K562 (cell line): ENCODE measurements around the gene ZBTB46. TPM values are rescaled to one million over a fixed set of nuclear protein-coding genes. Genes with fewer than 3 reads are reported as not detected.
A peak's percentile ranks its signal among the peaks of the same experiment; 100 is the strongest.

ENCODE experiments used
- GATA2 ChIP-seq: sonication (generic); formaldehyde crosslinking; IDR thresholded peaks from 2 replicates; pipeline ENCODE4 v1.4.0; 2020; ENCODE audit warnings: mild to moderate bottlenecking, missing genetic modification reagents
- HDGF ChIP-seq: fragments of 450-650 bp; IDR thresholded peaks from 2 replicates; pipeline ENCODE4 v1.6.1; 2016
- HNRNPL ChIP-seq: fragments of 200-400 bp; formaldehyde crosslinking; IDR thresholded peaks from 2 replicates; pipeline ENCODE4 v1.6.1; 2017; ENCODE audit warnings: low read depth, mild to moderate bottlenecking, low read length
- HNRNPUL1 ChIP-seq: fragments of 200-400 bp; formaldehyde crosslinking; IDR thresholded peaks from 2 replicates; pipeline ENCODE4 v1.6.1; 2017; ENCODE audit warnings: low read length
- MAFG ChIP-seq: fragments of 450-650 bp; conservative IDR thresholded peaks from 2 replicates; pipeline ENCODE4 v1.6.1; 2016; ENCODE audit warnings: missing genetic modification characterization, missing compliant biosample characterization
- MECOM ChIP-seq: fragments of 250-450 bp; sonication (Bioruptor Pico); IDR thresholded peaks from 2 replicates; pipeline ENCODE4 v1.8.0; 2022; ENCODE audit warnings: inconsistent platforms
- NFIX ChIP-seq: fragments of 250-450 bp; sonication (Bioruptor Pico); IDR thresholded peaks from 2 replicates; pipeline ENCODE4 v1.4.0; 2020; ENCODE audit warnings: low read depth, mild to moderate bottlenecking, moderate library complexity
- PCBP2 ChIP-seq: fragments of 200-400 bp; formaldehyde crosslinking; IDR thresholded peaks from 2 replicates; pipeline ENCODE4 v1.6.1; 2018; ENCODE audit warnings: low read length, low read depth, mild to moderate bottlenecking, moderate library complexity; ENCODE audit not compliant: poor library complexity, severe bottlenecking
- PML ChIP-seq: IDR thresholded peaks from 2 replicates; pipeline ENCODE4 v1.6.1; 2012; ENCODE audit warnings: low read length, inconsistent platforms
- POU5F1 ChIP-seq: fragments of 150-350 bp; IDR thresholded peaks from 2 replicates; pipeline ENCODE4 v1.6.1; 2014; ENCODE audit warnings: borderline replicate concordance, low read length, low read depth, mild to moderate bottlenecking; ENCODE audit not compliant: partially characterized antibody
- PRMT5 ChIP-seq: sonication (generic); formaldehyde crosslinking; IDR thresholded peaks from 2 replicates; pipeline ENCODE4 v1.5.0; 2020; ENCODE audit warnings: missing genetic modification reagents
- PRPF4 ChIP-seq: fragments of 200-400 bp; formaldehyde crosslinking; IDR thresholded peaks from one replicate; pipeline ENCODE4 v1.6.1; 2017; ENCODE audit warnings: low read length, low read depth, mild to moderate bottlenecking; ENCODE audit not compliant: insufficient read depth, poor library complexity, severe bottlenecking
- SMAD2 ChIP-seq: fragments of 150-350 bp; IDR thresholded peaks from 2 replicates; pipeline ENCODE4 v1.6.1; 2014; ENCODE audit warnings: low read depth, mild to moderate bottlenecking, low read length
- SNIP1 ChIP-seq: fragments of 450-650 bp; IDR thresholded peaks from 2 replicates; pipeline ENCODE4 v1.7.1; 2017; ENCODE audit warnings: low read depth, mild to moderate bottlenecking
- TCFL5 ChIP-seq: fragments of 250-450 bp; sonication (Bioruptor Pico); conservative IDR thresholded peaks from 2 replicates; pipeline ENCODE4 v1.6.1; 2021; ENCODE audit warnings: mild to moderate bottlenecking, moderate library complexity, matching md5 sums
- TSC22D4 ChIP-seq: fragments of 450-650 bp; IDR thresholded peaks from 2 replicates; pipeline ENCODE4 v1.6.1; 2016; ENCODE audit warnings: missing genetic modification characterization, missing biosample characterization, control low read depth
- ZNF184 ChIP-seq: sonication (generic); formaldehyde crosslinking; IDR thresholded peaks from 2 replicates; pipeline ENCODE4 v1.5.0; 2020; ENCODE audit warnings: missing genetic modification reagents
- ZNF197 ChIP-seq: fragments of 200-800 bp; sonication (Bioruptor generic); IDR thresholded peaks from 2 replicates; pipeline ENCODE4 v1.6.1; 2016; ENCODE audit warnings: low read depth, missing genetic modification characterization, missing compliant biosample characterization
- ZNF696 ChIP-seq: fragments of 250-450 bp; sonication (Bioruptor Pico); conservative IDR thresholded peaks from 2 replicates; pipeline ENCODE4 v1.4.0; 2020; ENCODE audit warnings: mild to moderate bottlenecking, moderate library complexity
- polyA plus RNA-seq, 8 experiments: library from polyadenylated mRNA; depleted of rRNA in 4 of 8; stranded (reverse) in 5 of 8; unstranded in 3 of 8; fragments of >200 nt; fragmentation: Nextera tagmentation in 2 of 8; fragmentation: Illumina TruSeq in 1 of 8; extraction: Ambion mirVana in 2 of 8; extraction: Trizol in 1 of 8; gene quantifications; 2 replicates each; pipeline versions ENCODE4 v1.2.1 to v1.2.3, GENCODE V29; 2011 to 2014; ENCODE audit warnings: inconsistent platforms in 1 of 8, missing spikeins in 1 of 8
- total RNA-seq, 7 experiments: library from RNA; depleted of rRNA in 6 of 7; stranded (reverse); fragments of >200 nt in 6 of 7; fragmentation: Illumina TruSeq in 2 of 7; extraction: Trizol in 2 of 7; gene quantifications; 2 replicates each; pipeline versions ENCODE4 v1.2.1 to v1.2.3, GENCODE V29; 2011 to 2021; ENCODE audit warnings: low replicate concordance in 1 of 7
- TF ChIP-seq, protein P1 (sequence below): fragments of 250-450 bp; sonication (Bioruptor Pico); IDR thresholded peaks from 2 replicates; pipeline ENCODE4 v1.8.0; 2021; ENCODE audit warnings: moderate library complexity, mild to moderate bottlenecking, inconsistent platforms
- TF ChIP-seq, protein P2 (sequence below), 2 experiments: fragments of 200-800 bp in 1 of 2; sonication (Bioruptor generic) in 1 of 2; sonication (generic) in 1 of 2; formaldehyde crosslinking in 1 of 2; IDR thresholded peaks in 1 of 2; conservative IDR thresholded peaks in 1 of 2; 2 replicates each; pipeline versions ENCODE4 v1.5.0 to v1.6.1; 2016 to 2020; ENCODE audit warnings: missing compliant biosample characterization in 1 of 2, missing genetic modification characterization in 1 of 2, missing genetic modification reagents in 1 of 2
- TF ChIP-seq, protein P3 (sequence below): sonication (generic); formaldehyde crosslinking; IDR thresholded peaks from 2 replicates; pipeline ENCODE4 v1.4.0; 2020; ENCODE audit warnings: mild to moderate bottlenecking, missing genetic modification reagents
- TF ChIP-seq, protein P4 (sequence below): fragments of 250-450 bp; sonication (Bioruptor Pico); IDR thresholded peaks from 2 replicates; pipeline ENCODE4 v1.8.0; 2022; ENCODE audit warnings: inconsistent platforms

Gene ZBTB46
- total and polyA plus RNA-seq, 9 of the 15 experiments (the other 6 are each of a cell fraction or from before 2014, with no cell fraction given) = 0.29 to 4.1 (median 1.1) TPM

DNA sequence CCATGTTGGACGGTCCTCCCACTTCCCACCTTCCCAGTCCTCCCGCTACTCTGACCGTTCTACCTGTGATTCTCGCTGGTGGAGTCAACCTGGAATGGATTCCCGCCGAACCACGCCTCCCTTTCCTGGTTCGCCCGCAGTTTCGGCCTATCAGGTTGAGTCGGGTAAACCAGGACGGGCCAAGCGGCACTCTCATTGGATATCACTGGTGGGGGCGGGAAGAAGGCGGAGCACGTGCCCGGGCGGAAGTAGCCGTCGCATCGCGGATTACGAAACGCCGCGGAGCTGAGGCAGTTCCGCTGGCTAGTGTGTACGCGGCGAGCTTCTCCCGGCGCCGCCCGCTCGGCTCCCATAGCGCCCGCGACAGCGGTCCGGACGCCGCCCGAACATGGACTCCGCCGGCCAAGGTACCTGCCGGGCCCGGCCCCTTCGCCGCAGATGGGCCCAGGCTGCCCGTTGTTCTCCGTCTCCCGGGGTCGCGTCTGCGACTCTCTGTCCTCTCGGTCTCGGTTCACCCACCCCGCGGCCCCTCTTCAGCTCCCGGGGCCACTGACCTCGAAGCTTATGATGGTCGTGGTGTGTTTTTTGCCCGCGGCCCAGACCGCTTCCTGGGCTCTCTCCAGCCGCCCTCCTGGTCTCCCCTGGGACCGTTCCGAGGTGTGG is 34.0 kb upstream of the ZBTB46 start, which contains the start of gene TPD52L2 (continued):
- TF ChIP-seq ZNF197 (no peak), ZNF696 (CRISPR knock-in tag) (no peak), HDGF (no peak), PCBP2 (no peak), TCFL5 (no peak), MAFG (tag) (no peak), POU5F1 (no peak), HNRNPL (no peak), SMAD2 (no peak), PRPF4 (no peak), TSC22D4 (tag) (no peak), PML (peak; percentile 56), GATA2 (CRISPR knock-in tag) (no peak), NFIX (CRISPR knock-in tag) (no peak), PRMT5 (CRISPR knock-in tag) (no peak), ZNF184 (CRISPR knock-in tag) (no peak), HNRNPUL1 (no peak), MECOM (no peak), SNIP1 (peak; percentile 62; the same call in 1 of the 2 replicates)
- TF ChIP-seq, protein P1, sequence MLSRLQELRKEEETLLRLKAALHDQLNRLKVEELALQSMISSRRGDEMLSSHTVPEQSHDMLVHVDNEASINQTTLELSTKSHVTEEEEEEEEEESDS (CRISPR knock-in tag) = no peak
- TF ChIP-seq, protein P2, sequence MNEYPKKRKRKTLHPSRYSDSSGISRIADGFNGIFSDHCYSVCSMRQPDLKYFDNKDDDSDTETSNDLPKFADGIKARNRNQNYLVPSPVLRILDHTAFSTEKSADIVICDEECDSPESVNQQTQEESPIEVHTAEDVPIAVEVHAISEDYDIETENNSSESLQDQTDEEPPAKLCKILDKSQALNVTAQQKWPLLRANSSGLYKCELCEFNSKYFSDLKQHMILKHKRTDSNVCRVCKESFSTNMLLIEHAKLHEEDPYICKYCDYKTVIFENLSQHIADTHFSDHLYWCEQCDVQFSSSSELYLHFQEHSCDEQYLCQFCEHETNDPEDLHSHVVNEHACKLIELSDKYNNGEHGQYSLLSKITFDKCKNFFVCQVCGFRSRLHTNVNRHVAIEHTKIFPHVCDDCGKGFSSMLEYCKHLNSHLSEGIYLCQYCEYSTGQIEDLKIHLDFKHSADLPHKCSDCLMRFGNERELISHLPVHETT (CRISPR knock-in tag; conservative IDR thresholded peaks at IDR 0.05 in 1 of 2, IDR thresholded peaks at IDR 0.05 in 1 of 2) = peak in 1 of 2 experiments; percentile 93; a peak in 2 of 4 replicates
- TF ChIP-seq, protein P3, sequence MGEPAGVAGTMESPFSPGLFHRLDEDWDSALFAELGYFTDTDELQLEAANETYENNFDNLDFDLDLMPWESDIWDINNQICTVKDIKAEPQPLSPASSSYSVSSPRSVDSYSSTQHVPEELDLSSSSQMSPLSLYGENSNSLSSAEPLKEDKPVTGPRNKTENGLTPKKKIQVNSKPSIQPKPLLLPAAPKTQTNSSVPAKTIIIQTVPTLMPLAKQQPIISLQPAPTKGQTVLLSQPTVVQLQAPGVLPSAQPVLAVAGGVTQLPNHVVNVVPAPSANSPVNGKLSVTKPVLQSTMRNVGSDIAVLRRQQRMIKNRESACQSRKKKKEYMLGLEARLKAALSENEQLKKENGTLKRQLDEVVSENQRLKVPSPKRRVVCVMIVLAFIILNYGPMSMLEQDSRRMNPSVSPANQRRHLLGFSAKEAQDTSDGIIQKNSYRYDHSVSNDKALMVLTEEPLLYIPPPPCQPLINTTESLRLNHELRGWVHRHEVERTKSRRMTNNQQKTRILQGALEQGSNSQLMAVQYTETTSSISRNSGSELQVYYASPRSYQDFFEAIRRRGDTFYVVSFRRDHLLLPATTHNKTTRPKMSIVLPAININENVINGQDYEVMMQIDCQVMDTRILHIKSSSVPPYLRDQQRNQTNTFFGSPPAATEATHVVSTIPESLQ = no peak
- TF ChIP-seq, protein P4, sequence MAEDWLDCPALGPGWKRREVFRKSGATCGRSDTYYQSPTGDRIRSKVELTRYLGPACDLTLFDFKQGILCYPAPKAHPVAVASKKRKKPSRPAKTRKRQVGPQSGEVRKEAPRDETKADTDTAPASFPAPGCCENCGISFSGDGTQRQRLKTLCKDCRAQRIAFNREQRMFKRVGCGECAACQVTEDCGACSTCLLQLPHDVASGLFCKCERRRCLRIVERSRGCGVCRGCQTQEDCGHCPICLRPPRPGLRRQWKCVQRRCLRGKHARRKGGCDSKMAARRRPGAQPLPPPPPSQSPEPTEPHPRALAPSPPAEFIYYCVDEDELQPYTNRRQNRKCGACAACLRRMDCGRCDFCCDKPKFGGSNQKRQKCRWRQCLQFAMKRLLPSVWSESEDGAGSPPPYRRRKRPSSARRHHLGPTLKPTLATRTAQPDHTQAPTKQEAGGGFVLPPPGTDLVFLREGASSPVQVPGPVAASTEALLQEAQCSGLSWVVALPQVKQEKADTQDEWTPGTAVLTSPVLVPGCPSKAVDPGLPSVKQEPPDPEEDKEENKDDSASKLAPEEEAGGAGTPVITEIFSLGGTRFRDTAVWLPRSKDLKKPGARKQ = no peak
